Left lung (tissue), 10 donors: ENCODE measurements around the gene GLIS1. TPM values are rescaled to one million over a fixed set of nuclear protein-coding genes. Genes with fewer than 3 reads are reported as not detected.

ENCODE experiments used
- ATAC-seq: fragments of 200-7000 bp; cut with Tn5 transposase; one replicate; pipeline ENCODE4 v1.9.1; 2020; ENCODE audit warnings: moderate library complexity
- DNase-seq, 4 donors: peaks; one replicate each; pipeline ENCODE4 v3.0.0-alpha.2; 2013 to 2020
- H3K27ac ChIP-seq, 2 donors: fragments of 200-600 bp; sonication (generic) in 1 of 2; one replicate each; pipeline versions ENCODE4 v1.5.0 to v1.8.0; 2020 to 2021
- H3K27me3 ChIP-seq, 2 donors: fragments of 200-600 bp; sonication (generic) in 1 of 2; one replicate each; pipeline versions ENCODE4 v1.5.0 to v1.8.0; 2020 to 2021
- H3K36me3 ChIP-seq, 2 donors: fragments of 200-600 bp; sonication (generic) in 1 of 2; one replicate each; pipeline versions ENCODE4 v1.5.0 to v1.8.0; 2020 to 2021
- H3K4me1 ChIP-seq, 2 donors: fragments of 200-600 bp; one replicate each; pipeline ENCODE4 v1.8.0; 2021
- H3K4me3 ChIP-seq, 2 donors: fragments of 200-600 bp; sonication (generic) in 1 of 2; one replicate each; pipeline versions ENCODE4 v1.5.0 to v1.8.0; 2020 to 2021; ENCODE audit warnings: mild to moderate bottlenecking in 1 of 2
- H3K9me3 ChIP-seq, 2 donors: fragments of 200-600 bp; sonication (generic) in 1 of 2; one replicate each; pipeline versions ENCODE4 v1.5.0 to v1.8.0; 2020 to 2021
- CTCF ChIP-seq, 2 donors: fragments of 200-600 bp; sonication (generic) in 1 of 2; IDR thresholded peaks; one replicate each; pipeline versions ENCODE4 v1.5.0 to v1.8.0; 2021; ENCODE audit warnings: antibody characterized with exemption in 2 of 2
- intact Hi-C, 2 donors: fragments of 100-400 bp; cut with DNase I; formaldehyde crosslinking; loops; one replicate each; pipeline versions ENCODE4 v1.11.2 to v1.14.2; 2022
- polyA plus RNA-seq, 6 donors: library from polyadenylated mRNA; unstranded; fragments of 120-200 nt; gene quantifications; one replicate each; pipeline ENCODE4 v1.2.1, GENCODE V29; 2013; ENCODE audit not compliant: insufficient read length in 6 of 6
- total RNA-seq, 2 donors: library from RNA; stranded (reverse); fragmentation: NEBNext Ultra II Directional; extraction: Animal tissue kit (Norgen Biotek cat#: 25700); gene quantifications; one replicate each; pipeline ENCODE4 v1.2.1, GENCODE V29; 2021
- donor health status: DM: no; HTN: yes; CAD: no.
- donor health status: DM: no; HTN: no; CAD: no.

Gene GLIS1
- total and polyA plus RNA-seq, 8 donors: 0.06 to 0.16 (median 0.12) TPM; not detected in 4

- Histone ChIP-seq H3K27ac (no peak overlapping the region), H3K4me3 (no peak overlapping the region), H3K9me3 (no peaks in the 10 kb centered on the region), H3K27me3 (peaks cover 0 to 20% of the 10 kb centered on the region in 2 donors), H3K4me1 (no peaks in the 10 kb centered on the region), H3K36me3 (no peaks in the 10 kb centered on the region)
- no peak for TF ChIP-seq CTCF (IDR thresholded peaks at IDR 0.05)
- intact Hi-C loops: no loop called here
- no peak for ATAC-seq
- no peak for DNase-seq
Observed at GRCh38 chr1:53562291-53562980, 176.5 kb downstream of the GLIS1 start.

GRCh38 chr1:53561503-53562105, 177.4 kb downstream of the GLIS1 start:
- no peak for DNase-seq
- Histone ChIP-seq H3K27ac (no peak overlapping the region), H3K4me3 (no peak overlapping the region), H3K4me1 (no peaks in the 10 kb centered on the region), H3K36me3 (no peaks in the 10 kb centered on the region), H3K9me3 (no peaks in the 10 kb centered on the region), H3K27me3 (peaks cover 0 to 20% of the 10 kb centered on the region in 2 donors)
- intact Hi-C loops: no loop called here
- ATAC-seq: no peak
- no peak for TF ChIP-seq CTCF (IDR thresholded peaks at IDR 0.05)

DNA sequence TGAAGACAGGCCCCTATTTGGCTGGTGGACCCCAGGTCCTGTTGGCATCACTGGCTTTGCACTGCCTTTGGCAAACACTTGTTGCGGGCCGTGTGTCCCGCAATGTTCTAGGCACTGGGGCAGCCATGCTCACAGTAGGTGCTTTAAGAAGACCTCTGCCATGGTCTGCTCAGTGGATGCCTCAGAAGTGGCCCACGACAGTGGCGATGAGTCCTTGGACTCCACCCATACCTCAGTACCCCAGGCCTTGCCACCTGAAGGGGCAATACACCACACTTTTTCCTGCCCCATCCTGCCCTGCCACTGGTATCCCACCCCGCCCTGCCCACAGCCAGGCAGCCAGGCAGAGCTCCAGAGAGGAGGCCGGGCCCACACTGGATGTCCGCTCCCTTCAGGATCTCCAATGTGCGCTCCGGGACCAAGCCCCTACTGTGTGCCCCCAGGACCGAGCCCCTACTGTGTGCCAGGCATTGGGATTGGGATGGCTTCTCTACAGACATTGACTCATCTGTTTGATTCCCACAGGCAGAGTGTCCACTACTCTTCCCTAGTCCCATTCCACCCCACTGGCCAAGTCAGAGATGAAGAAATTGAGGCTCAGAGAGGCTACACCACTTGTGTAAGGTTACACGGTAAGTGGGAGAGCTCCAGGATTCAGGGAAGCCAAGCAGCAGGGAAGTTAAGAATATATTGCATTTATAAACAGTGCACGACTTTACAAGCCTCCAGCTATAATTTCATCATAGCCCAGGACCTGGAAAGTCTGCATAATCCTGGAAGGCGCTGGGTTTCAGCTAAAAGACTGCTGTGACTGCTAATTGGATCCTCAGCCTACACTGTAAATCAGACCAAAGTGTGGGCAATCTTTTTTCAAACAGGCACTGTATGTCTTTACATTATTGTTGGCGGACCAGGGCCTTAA, 178.1 kb downstream of the GLIS1 start:
- Histone ChIP-seq H3K4me3 (no peak overlapping the region), H3K9me3 (no peaks in the 10 kb centered on the region), H3K27me3 (peaks cover 0 to 20% of the 10 kb centered on the region in 2 donors), H3K4me1 (no peaks in the 10 kb centered on the region), H3K27ac (no peak overlapping the region), H3K36me3 (no peaks in the 10 kb centered on the region)
- no peak for TF ChIP-seq CTCF (IDR thresholded peaks at IDR 0.05)
- DNase-seq (no peak), ATAC-seq (no peak)
- intact Hi-C loops: no loop called here

DNA sequence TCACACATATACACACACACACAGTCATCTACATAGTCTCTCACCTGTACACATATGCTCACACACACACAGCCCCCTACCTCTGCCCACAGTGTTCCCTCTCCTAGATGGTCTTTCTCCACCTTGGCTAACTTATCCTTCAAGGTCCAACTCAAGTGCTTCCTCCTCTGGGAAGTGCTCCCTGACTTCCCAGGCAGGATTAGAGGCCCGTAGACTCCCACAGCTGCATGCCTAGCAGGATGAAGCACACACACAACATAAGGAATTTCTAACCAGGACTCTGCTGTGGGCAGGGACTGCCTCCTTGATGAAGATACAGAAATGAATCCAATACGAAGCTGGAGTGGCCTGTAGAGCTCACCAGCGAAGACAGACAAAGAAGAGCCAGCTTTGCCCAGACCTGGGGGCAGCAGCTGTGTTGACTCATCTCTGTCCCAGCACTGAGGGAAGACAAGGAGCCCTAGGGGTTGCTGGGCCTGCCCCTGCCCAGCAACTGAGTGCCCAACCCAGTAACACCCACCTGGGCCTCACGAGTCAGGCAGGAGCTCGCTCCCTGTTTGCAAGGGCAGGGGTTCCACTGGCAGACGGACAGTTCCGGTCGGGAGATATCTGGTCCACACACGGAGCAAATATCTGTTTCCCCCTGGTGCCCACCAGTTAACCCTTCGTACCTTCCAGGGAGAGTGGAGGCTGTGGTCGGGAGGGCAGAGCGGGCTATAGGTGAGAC, 178.9 kb downstream of the GLIS1 start:
- Histone ChIP-seq H3K36me3 (no peaks in the 10 kb centered on the region), H3K4me3 (no peak overlapping the region), H3K27ac (no peak overlapping the region), H3K9me3 (no peaks in the 10 kb centered on the region), H3K4me1 (no peaks in the 10 kb centered on the region), H3K27me3 (peaks cover 0 to 20% of the 10 kb centered on the region in 2 donors)
- ATAC-seq (no peak), DNase-seq (no peak)
- intact Hi-C loops: no loop called here
- TF ChIP-seq CTCF (IDR thresholded peaks at IDR 0.05): no peak
